Activated CD8-positive, alpha-beta memory T cell treated with anti-CD3 and anti-CD28 coated beads, Interleukin-2, amount 50 U/mL, for 1 hour (primary cell): ENCODE data around the gene SEL1L2.

Experiments used
- DNase-seq: peaks from one replicate; pipeline ENCODE4 v3.0.0-alpha.2; 2020; ENCODE audit errors: extremely low read depth

SEL1L2 gene

DNA sequence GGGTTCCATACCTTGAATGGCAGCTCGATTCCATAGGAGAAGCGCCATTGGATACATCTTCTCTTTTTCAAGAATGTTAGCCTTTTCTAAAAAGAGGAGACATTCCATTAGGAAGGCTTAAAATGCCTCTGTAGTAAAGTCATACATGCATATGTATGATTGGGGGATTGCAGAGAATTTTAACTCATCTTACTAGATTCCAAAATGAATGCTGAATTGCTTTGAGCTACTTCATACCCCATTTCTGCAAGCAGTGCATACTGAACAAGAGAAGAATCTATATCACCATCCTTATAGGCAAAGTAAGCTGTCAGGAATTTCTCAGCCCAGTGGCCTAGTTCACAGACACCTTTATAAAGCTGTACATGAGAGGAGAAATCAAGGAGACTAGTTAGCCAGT, 125.3 kb downstream of the SEL1L2 start:
- no peak for DNase-seq

DNA sequence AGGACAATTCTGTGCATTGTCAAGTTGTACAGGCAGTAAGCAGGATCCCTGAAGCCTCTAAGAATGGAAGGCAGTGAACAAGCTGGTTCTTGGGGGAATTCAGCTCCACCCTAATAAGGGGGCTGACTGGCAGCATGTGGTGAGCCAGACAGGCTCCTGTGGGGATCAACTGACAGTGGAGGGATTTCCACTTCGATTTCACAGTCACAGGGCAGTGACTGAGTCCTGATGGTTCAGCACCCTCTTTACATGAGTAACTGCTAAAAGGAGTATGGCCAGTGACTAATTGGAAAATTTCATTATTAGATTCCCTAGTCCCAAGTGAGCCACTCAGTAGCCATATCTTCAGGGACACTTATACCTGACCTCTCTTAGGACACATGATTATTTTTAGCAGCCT, 127.2 kb downstream of the SEL1L2 start:
- DNase-seq = no peak

DNA sequence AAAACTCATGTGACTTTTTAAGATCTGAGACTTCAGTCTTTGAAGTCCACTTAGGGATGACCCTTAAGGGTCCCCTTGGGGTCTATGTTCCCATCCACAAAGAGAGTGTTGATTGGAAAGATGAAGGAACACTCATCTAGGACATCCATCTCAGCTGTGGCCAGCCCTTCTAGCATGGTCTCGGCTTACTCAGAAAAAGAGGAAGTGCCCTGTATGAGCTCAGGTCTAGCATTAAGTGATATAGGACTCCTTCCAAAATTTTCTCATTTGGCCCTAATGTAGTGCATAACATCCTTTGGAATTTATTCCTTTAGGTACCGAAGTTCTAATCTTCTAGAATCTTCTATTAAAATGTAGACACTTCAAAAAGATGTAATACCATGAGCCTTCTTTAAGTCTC, 128.2 kb downstream of the SEL1L2 start:
- DNase-seq = no peak

DNA sequence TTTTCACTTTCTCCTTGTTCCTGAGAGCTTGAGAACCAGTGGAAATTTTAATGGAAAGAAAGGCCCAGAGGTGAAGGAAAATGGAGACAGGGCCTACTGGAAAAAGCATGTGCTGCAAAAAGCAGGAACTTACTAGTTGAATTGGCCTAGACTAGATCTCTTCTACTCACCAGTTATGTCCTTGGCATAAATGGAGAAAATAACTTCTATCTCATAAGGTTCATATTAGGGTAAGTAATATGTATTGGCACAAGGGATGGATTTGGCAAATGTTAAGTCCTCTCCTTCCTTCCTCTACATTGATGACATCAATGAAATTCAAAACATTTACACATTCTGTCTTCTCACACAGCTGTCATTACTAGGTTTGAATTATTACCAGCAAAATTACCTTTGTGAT, 131.5 kb downstream of the SEL1L2 start:
- DNase-seq = no peak

DNA sequence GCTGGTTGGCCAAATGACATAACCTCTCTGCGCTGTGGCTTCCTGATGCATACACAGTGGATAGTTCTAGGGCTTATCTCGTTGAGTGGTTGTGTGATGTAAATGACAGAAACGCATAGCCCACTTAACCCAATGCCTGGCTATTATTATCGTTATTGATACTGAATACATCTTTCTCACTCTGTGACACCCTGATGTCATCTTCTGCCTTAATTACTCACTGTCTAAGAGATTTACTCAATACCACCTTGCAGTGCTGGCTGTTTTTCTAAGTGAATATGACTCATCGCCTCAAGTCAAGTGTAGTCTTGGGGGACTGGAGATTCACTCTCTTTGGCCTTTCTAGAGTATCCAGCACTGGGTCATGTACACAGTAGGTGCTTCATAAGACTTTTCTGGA, 132.0 kb downstream of the SEL1L2 start:
- no peak for DNase-seq

DNA sequence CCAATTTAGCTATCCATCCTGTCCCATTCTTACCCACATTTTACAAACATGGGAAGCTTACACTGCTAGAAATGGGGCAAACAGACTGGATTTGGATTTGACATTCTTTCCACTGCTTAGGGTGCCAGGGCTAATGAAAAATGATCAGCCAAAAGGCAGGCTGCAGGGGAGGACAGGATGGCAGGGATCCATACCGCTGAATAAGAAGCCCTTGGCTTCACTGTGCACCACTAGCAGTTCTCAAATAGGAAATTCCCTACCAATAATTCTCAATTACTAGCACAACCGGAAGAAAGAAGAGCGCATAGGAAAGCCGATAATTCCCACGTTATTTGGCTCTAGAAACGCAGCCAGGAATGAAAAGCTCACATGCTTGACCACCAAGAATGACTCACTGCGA, 132.5 kb downstream of the SEL1L2 start:
- DNase-seq = no peak

DNA sequence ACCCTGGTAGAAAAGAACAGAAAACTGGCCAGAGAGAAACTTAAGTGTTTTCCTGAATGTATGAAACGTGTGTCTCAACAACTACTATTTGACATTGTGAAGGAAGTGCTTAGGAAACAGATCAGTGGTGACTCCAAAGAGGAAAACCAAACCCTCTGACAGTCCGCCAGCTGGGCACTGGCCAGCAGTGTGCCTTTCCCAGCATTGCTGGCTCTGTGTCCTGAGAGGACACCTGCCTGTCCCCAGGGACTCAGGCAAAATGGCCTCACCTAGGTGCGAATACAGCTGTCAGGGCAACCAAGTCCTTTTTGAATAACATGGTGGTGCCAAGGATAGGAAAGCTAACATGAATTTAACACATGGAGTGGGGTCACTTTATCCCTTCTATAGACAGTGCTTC, 133.1 kb downstream of the SEL1L2 start:
- DNase-seq = no peak

DNA sequence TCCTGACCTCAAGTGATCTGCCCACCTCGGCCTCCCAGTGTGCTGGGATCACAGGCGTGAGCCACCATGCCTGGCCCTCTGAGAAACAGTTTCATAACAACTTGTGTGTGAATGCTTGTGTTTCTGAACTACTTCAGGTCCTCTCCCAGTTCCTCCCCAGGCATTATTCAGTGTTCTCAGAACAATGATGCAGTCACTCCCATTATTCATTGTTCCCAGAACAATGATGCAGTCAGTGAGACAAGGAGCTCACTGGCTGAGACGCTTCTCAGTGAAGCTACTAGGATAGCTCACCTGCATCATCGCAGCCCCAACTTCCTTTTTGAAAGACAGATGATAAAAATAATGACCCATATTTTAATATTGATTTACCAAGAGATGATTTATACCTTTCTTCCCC, 134.1 kb downstream of the SEL1L2 start:
- DNase-seq = no peak

DNA sequence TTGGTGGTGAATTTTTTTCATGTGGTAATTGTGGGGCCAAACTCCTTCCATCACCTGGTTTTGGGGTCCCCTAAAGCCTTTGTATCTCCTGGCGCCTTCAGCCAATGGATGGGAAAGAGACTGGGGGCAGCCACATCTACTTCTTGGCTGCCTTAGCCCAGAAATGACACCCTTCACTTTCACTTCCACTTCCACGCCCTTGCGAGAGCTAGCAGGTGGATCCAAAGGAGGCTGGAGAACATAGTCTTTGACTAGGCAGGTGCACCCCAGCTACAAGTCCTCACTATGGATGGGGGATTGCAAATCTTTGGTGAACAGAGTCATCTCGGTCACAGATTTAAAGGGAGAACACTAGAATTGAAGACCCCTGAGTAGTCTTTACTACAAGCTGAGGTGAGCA, 134.8 kb downstream of the SEL1L2 start:
- DNase-seq = no peak

DNA sequence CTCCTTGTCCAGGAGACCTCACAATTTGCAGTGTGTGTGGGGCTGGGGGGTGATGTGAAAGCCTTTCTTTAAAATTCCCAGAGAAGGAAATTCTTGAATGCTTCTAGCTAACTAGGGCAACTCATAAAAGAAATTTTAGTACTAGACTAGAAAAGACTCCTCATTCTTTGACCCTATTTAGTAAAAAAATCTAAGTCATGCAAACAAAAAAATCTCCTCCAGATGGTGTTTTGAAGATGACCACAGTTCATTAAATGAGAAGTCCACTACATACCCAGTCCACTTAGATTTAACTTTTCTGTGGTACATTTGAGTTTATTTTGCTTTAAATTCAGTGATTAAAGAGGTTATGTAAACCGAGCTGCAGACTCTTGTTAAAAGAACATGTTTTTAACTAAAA, 138.1 kb downstream of the SEL1L2 start:
- DNase-seq = no peak

DNA sequence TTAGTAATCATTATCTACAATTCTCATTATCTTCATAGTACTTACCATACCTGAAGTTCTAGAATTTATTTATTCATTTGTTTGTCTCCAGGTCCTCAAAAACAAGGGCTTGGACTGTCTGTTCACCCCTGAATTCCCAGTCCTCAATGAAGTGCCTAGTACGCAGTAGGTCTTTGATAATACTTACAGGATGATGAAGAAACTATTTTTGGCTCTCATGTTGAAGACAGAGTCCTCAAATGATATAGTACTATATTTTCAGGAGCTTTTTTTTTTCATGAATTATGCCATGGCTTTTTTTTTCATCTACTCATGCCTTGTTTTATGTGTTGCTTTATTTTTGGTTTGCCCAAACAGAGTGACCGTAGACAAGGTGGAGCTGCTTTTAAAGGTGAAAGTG, 139.1 kb downstream of the SEL1L2 start:
- no peak for DNase-seq

DNA sequence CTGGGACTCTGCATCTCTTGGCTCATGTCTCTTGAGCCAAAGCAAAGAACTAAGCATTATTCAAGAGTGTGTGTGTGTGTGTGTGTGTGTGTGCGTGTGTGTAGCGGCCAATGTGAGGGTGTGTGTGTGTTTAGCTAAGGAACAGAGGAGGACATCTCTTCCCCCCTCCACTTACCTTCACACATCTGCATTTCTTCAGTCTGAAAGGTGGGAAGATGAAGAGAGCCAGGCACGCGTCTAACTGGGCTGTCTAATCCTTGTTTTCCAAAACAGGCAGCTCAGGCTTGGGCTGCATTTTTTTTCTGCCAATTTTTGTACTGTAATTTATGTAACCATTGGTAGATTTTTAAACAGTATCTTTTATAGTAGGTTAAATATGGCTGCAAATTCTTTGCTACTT, 146.1 kb downstream of the SEL1L2 start:
- no peak for DNase-seq

DNA sequence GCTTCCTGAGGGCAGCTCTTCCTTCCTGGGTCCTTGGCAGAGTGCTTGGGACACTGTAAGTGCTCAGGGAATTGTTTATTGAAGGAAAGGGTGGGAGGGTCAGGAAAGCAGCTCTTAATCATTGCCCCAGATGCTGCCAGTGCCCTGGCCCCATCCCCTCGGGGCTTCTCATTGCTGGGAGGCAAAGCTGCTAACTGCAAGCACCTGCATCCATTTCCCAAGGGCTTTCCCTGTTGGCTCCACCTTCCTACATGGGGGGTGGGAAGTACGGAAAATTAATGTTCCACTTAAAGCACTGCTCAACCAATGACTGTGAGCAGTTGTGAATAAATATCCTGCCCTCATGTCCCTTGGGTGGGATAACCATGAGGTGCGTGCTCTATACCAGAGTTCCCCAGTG, 149.2 kb downstream of the SEL1L2 start:
- no peak for DNase-seq

DNA sequence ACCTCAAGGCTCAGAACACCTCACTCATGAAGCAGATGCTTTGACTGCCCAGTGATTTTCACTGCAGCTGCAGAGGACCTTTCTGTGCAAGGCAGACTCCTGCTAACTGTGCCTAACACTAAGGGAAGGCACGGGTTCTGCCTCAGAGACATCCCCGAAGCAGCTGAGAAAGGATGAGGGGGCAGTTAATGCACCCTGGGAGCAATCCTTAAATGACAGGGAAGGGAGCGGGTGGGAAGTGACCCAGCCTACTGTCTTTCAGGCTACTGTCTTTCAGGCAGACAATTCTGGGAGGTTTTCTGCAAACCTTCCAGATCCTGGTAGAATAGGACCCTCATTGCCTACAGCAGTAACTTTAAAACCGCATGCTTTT, 150.3 kb downstream of the SEL1L2 start:
- DNase-seq = no peak

DNA sequence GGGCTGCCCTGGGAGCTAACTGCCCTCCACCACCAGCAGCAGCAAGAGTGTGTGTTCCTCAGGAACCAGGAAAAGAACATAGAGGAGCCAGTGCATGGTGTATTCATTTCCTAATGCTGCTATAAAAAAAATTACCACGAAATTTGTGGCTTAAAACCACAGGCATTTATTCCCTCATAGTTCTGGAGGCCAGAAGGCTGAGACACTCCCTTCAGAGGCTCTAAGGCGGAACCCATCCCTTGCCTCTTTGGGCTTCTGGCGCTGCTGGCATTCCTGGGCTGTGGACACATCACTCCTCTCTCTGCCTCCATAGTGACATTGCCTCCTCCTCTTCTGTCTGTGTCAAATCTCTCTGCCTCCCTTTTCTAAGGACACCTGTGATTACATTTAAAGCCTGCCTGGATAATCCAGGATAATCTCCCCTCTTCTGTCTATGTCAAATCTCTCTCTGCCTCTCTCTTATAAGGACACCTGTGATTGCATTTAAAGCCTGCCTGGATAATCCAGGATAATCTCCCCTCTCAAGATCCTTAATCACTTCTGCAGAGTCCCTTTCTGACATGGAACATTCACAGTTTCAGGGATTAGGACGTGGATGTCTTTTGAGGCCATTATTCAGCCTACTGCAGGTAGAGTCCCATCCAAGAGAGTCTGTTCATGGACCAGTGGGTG, 150.9 kb downstream of the SEL1L2 start:
- no peak for DNase-seq

DNA sequence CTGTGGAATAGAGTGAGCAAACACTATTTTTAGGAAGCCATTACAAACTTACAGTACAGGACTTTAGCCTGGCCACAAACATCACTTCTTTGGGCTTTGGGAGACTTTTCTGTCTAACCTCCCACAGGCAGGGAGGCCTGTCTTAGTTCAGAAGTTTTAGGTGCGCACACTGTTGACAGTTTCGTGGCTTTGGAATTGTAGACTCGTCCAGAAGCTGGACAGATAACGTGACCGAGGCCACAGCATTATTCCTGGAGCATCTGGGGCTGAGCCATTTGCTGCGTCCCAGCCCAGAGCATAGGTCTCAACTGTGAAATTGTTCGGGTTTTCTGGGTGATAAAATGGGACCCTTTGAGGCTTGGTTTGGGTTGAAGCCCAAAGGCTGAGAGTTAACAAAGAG, 151.8 kb downstream of the SEL1L2 start:
- no peak for DNase-seq

DNA sequence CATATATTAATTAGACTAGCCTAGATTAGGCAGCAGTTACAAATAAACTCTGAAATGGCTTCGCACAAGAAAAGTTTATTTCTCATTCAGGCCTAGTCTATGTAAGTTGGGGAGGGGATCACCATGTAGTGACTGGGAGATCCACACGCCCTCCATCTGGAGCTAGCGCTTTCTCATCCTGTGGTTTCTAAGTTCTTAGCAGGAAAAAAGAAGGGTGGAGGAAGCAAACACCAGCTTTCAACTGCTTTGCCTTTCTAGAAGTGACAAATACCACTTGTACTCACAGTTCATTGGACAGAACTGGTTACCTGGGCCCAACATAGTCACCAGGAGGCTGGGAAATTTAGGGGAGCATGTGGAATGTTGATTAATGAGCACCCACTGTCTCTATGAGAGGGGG, 158.9 kb downstream of the SEL1L2 start:
- DNase-seq = no peak

DNA sequence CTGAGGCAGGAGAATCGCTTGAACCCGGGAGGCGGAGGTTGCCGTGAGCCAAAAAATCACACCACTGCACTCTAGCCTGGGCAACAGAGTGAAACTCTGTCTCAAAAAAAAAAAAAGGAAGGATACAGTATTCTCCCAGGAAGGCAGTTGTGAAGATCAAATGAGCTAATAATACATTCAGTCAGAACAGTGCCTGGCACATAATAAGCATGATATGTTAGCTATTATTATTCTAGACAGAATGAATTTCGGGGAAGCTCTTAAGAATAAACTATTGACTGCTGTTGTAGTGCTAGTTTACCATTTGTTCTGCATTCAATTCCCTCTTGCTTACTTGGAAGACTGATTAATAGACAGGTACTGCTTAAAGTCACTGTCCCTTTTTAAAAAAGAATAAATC, 164.9 kb downstream of the SEL1L2 start:
- DNase-seq = no peak

DNA sequence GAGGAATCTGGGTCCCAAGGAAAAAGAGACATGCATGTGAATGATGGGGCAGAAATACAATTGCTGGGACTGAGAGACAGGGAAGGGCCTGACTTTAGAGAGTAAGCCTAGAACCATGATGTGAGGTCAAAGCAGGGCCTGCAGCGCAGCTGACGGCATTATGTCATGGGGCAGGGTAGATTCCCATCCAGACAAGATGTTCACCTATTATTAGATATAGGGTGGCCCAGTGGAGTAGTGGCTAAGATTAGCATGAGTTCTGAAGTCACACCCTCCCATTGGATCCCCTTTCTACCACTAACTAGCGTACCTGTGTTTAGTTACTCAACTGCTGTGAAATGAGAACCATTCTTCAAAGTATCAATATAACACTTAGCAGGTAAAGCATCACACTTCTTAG, 166.0 kb downstream of the SEL1L2 start:
- no peak for DNase-seq

DNA sequence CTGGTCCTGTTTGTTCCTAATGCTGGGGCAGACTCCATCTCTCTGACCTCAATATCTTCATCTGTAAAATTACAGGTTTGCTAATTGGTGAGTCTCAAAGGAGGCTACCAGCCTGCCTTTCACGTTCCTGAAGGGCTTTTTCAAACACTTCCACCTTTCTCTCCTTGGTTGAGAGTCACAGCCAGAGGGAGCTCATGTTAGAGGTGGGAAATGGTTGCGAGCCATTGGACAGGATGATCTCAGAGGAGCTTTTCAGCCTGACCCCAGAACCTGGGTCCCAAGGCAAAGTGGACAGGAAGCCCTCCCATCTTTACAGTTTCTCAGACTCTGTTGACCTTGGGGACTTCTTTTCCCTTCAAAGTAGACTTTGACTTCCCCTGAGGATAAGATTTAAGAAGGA, 168.0 kb downstream of the SEL1L2 start:
- DNase-seq = no peak

DNA sequence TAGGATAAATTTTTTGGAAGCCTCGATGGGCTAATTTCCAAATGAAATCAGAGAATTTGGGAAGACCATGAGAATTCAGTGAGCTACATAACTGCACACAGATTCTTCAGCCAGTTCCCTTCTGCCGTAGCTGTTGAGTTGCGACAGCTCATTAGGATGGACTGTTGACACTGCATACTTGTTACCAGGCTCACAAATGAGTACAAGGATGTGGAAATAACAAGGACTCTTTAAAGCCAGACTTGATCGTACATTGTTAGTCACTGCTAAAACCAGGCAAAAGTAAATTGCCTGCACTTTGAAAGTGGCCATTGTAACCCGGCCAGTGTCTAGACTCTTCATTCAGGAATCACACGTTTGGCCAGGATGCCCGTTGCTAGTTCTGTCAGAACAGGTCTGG, 168.5 kb downstream of the SEL1L2 start:
- DNase-seq = no peak

DNA sequence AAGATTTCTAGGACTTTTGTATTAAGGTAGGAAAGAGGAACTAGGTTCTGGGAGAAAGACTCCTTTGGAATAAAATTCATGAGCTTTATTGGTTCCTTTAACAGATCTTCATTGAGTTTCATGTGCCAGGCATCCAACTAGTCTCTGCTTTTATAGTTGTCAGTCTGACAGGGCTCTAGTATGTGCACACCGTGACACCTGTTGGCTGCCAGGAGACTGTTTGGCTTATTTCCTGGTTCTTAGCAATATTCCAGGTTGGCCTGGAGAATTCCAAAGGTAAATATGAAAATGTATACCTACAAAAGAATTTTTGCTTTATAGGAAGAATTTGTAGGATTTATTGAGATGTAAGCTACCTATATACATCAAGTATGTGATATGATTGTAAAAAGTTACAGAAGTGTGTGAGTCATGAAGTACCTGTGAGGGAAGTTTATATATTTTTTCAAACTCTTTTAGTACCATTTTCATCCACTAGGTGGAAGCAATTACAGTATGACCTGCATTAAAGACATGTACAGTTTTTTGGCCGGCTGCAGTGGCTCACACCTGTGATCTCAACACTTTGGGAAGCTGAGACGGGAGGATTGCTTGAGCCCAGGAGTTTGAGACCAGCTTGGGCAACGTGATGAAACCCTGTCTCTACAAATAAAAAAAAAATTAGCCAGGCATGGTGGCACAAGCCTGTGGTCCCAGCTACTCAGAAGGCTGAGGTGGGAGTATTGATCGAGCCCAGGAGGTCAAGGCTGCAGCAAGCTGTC, 170.3 kb downstream of the SEL1L2 start:
- DNase-seq = no peak

DNA sequence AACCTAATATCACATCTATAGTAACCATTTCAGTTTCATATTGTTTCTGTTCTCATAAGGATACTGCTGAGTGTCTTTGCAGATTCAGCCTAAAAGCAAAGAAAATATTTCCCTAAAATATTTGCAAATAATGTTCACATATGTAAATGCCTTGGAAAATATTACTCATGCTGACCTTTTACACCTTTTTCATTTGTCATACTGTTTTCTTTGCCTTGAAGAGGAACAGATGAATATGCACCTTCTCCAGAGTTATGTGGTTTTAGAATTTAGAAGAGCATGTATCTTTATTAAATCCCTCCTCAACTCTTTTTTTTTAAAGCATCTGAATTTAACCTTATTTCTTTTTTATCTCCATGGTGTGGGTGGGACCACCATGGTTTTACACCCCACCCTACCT, 173.1 kb downstream of the SEL1L2 start:
- DNase-seq = no peak

DNA sequence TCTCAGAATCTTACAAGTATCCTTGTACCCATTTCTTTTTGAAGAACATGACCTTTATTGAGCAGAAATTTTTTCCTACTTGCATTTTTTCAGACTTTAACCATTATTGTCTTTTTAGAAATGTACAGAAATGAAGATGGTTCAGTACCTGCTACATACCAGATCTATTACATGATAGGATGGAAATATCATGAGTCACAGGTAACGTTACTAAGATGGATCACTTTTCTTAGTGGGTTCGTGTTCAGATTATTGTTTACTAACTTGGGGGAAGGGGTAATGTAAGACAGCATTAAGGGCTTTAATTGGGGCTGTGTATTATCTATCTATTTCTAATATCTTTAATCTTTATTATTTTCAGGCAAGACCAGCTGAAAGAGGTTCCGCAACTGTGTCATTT, 173.7 kb downstream of the SEL1L2 start:
- no peak for DNase-seq
